SK-N-SH (cell line): ENCODE results near the gene EIF1AD. TPM values are rescaled to one million over a fixed set of nuclear protein-coding genes. Genes with fewer than 3 reads are reported as not detected.

ENCODE experiments used
- CTCF ChIA-PET: fragments of 300-600, 350-600 bp; formaldehyde crosslinking; extraction: SDS; loops from one replicate; lab custom pipeline; 2021; lab: Yijun Ruan, JAX
- POLR2A ChIA-PET: fragments of 350-600 bp; sonication (Branson Sonifier 250); formaldehyde crosslinking; extraction: SDS; loops from one replicate; lab custom pipeline; 2020; ENCODE audit warnings: antibody characterized with exemption, inconsistent platforms; lab: Yijun Ruan, JAX
- DNase-seq: peaks from one replicate; pipeline ENCODE4 v3.0.0; 2012
- H2AFZ ChIP-seq: fragments of 200-600 bp; sonication (generic); 2 replicates; pipeline ENCODE4 v1.8.1; 2016; ENCODE audit warnings: antibody characterized with exemption, mild to moderate bottlenecking, low read depth
- H3F3A ChIP-seq: fragments of 200-600 bp; sonication (generic); replicated peaks from 2 replicates; pipeline ENCODE3; 2016; ENCODE audit warnings: antibody characterized with exemption, mild to moderate bottlenecking; ENCODE audit not compliant: insufficient read depth
- H3K27ac ChIP-seq, 2 experiments: fragments of 200-500 bp in 1 of 2; fragments of 200-600 bp in 1 of 2; sonication (Bioruptor generic) in 1 of 2; sonication (generic), shearing (Covaris generic) in 1 of 2; 2 replicates each; pipeline versions ENCODE4 v1.5.1 to v1.6.1; 2014 to 2016; ENCODE audit warnings: low read depth in 2 of 2, inconsistent platforms in 1 of 2, low read length in 1 of 2, mild to moderate bottlenecking in 1 of 2, mixed read lengths in 1 of 2
- H3K27me3 ChIP-seq: fragments of 200-600 bp; sonication (generic), shearing (Covaris generic); 2 replicates; pipeline ENCODE4 v1.6.1; 2016; ENCODE audit warnings: mixed run types; ENCODE audit not compliant: insufficient read depth
- H3K36me3 ChIP-seq, 2 experiments: fragments of 200-500 bp in 1 of 2; fragments of 200-600 bp in 1 of 2; sonication (Bioruptor generic) in 1 of 2; sonication (generic) in 1 of 2; replicated peaks in 1 of 2; 2 replicates each; pipeline versions ENCODE3 to v1.5.1; 2014 to 2016; ENCODE audit warnings: low read length in 1 of 2, mild to moderate bottlenecking in 1 of 2; ENCODE audit not compliant: insufficient read depth in 2 of 2, control insufficient read depth in 1 of 2
- H3K4me1 ChIP-seq, 2 experiments: fragments of 200-500 bp in 1 of 2; fragments of 200-600 bp in 1 of 2; sonication (Bioruptor generic) in 1 of 2; sonication (generic), shearing (Covaris generic) in 1 of 2; 2 replicates each; pipeline versions ENCODE4 v1.5.1 to v1.6.1; 2014 to 2016; ENCODE audit warnings: low read depth in 1 of 2, low read length in 1 of 2, mixed run types in 1 of 2; ENCODE audit not compliant: insufficient read depth in 2 of 2, control insufficient read depth in 1 of 2
- H3K4me2 ChIP-seq: fragments of 200-600 bp; sonication (generic), shearing (Covaris generic); 2 replicates; pipeline ENCODE4 v1.6.1; 2017; ENCODE audit warnings: mixed run types
- H3K4me3 ChIP-seq, 2 experiments: fragments of 200-500 bp in 1 of 2; fragments of 200-600 bp in 1 of 2; sonication (Bioruptor generic) in 1 of 2; sonication (generic), shearing (Covaris generic) in 1 of 2; 2 replicates each; pipeline versions ENCODE4 v1.5.1 to v1.8.1; 2014 to 2016; ENCODE audit warnings: low read depth in 2 of 2, inconsistent platforms in 1 of 2, low read length in 1 of 2, mild to moderate bottlenecking in 1 of 2, mixed read lengths in 1 of 2, moderate library complexity in 1 of 2
- H3K79me2 ChIP-seq: fragments of 200-600 bp; sonication (generic); 2 replicates; pipeline ENCODE4 v1.8.1; 2017; ENCODE audit warnings: mild to moderate bottlenecking; ENCODE audit not compliant: insufficient read depth
- H3K9ac ChIP-seq: fragments of 200-600 bp; sonication (generic); 2 replicates; pipeline ENCODE4 v1.6.1; 2017; ENCODE audit warnings: mixed run types
- H3K9me2 ChIP-seq: fragments of 200-600 bp; sonication (generic); 2 replicates; pipeline ENCODE4 v1.6.1; 2017; ENCODE audit warnings: mixed run types
- H3K9me3 ChIP-seq: fragments of 200-600 bp; sonication (generic); 2 replicates; pipeline ENCODE4 v1.6.1; 2017; ENCODE audit warnings: mixed run types, mild to moderate bottlenecking, moderate library complexity
- H4K20me1 ChIP-seq: fragments of 200-600 bp; sonication (generic); 2 replicates; pipeline ENCODE4 v1.6.1; 2017; ENCODE audit warnings: mild to moderate bottlenecking, mixed run types; ENCODE audit not compliant: insufficient read depth
- CHD2 ChIP-seq: fragments of 150-350 bp; IDR thresholded peaks from 2 replicates; pipeline ENCODE4 v1.6.1; 2018; ENCODE audit warnings: low read length; ENCODE audit not compliant: partially characterized antibody
- EP300 ChIP-seq, 2 experiments: IDR thresholded peaks; 2 replicates each; pipeline versions ENCODE4 v1.4.0 to v1.6.1; 2012; ENCODE audit warnings: borderline replicate concordance in 1 of 2, low read depth in 1 of 2, low read length in 1 of 2
- FOSL2 ChIP-seq: IDR thresholded peaks from 2 replicates; pipeline ENCODE4 v1.4.0; 2012; ENCODE audit warnings: low read depth, mild to moderate bottlenecking, moderate library complexity, borderline replicate concordance
- FOXJ3 ChIP-seq: sonication (generic); formaldehyde crosslinking; IDR thresholded peaks from 2 replicates; pipeline ENCODE4 v1.5.1; 2020; ENCODE audit warnings: mild to moderate bottlenecking, missing genetic modification reagents
- FOXM1 ChIP-seq: IDR thresholded peaks from 2 replicates; pipeline ENCODE4 v1.4.0; 2012; ENCODE audit warnings: low read depth, mild to moderate bottlenecking
- GATA2 ChIP-seq: sonication (generic); formaldehyde crosslinking; IDR thresholded peaks from 2 replicates; pipeline ENCODE4 v1.5.0; 2020; ENCODE audit warnings: mild to moderate bottlenecking, missing genetic modification reagents
- JUND ChIP-seq: IDR thresholded peaks from 2 replicates; pipeline ENCODE4 v1.4.0; 2012
- MAX ChIP-seq: IDR thresholded peaks from 2 replicates; pipeline ENCODE4 v1.4.0; 2012; ENCODE audit warnings: low read depth
- MXI1 ChIP-seq: IDR thresholded peaks from 2 replicates; pipeline ENCODE4 v1.6.1; 2012; ENCODE audit warnings: mild to moderate bottlenecking, low read depth, low read length, improper control_type of control experiment
- NFIC ChIP-seq: IDR thresholded peaks from 2 replicates; pipeline ENCODE4 v1.4.0; 2012; ENCODE audit warnings: borderline replicate concordance
- NRF1 ChIP-seq: IDR thresholded peaks from 2 replicates; pipeline ENCODE4 v1.6.1; 2012; ENCODE audit warnings: low read depth, mild to moderate bottlenecking, low read length
- RCOR1 ChIP-seq: fragments of 150-350 bp; IDR thresholded peaks from 2 replicates; pipeline ENCODE4 v1.6.1; 2017; ENCODE audit warnings: antibody characterized with exemption, low read length
- SMC3 ChIP-seq: IDR thresholded peaks from 2 replicates; pipeline ENCODE4 v1.6.1; 2012; ENCODE audit warnings: low read depth, low read length, improper control_type of control experiment
- TCF12 ChIP-seq: IDR thresholded peaks from 2 replicates; pipeline ENCODE4 v1.4.0; 2012
- USF1 ChIP-seq: IDR thresholded peaks from 2 replicates; pipeline ENCODE4 v1.4.0; 2012; ENCODE audit warnings: low read depth, borderline replicate concordance
- ZBTB33 ChIP-seq: IDR thresholded peaks from 2 replicates; pipeline ENCODE4 v1.4.0; 2012; ENCODE audit warnings: low read depth, borderline replicate concordance
- WGBS: methylation state at CpG from one replicate; pipeline ENCODE4 v1.1.6; 2017; ENCODE audit warnings: low lambda C conversion rate; 5-methylcytosine and 5-hydroxymethylcytosine counted together
- polyA plus RNA-seq, 3 experiments: library from polyadenylated mRNA; depleted of rRNA; stranded (reverse); fragments of >200 nt; gene quantifications; 2 replicates each; pipeline ENCODE4 v1.2.3, GENCODE V29; 2012
- TF ChIP-seq, protein P1 (sequence below): fragments of 200-600 bp; sonication (generic); IDR thresholded peaks from 2 replicates; pipeline ENCODE4 v1.6.1; 2017; ENCODE audit warnings: antibody characterized with exemption, mild to moderate bottlenecking, moderate library complexity
- TF ChIP-seq, protein P2 (sequence below): IDR thresholded peaks from 2 replicates; pipeline ENCODE4; 2012

The EIF1AD gene
- polyA plus RNA-seq, 1 of the 3 experiments (the other 2 are of a cell fraction): 28.9 TPM

DNA sequence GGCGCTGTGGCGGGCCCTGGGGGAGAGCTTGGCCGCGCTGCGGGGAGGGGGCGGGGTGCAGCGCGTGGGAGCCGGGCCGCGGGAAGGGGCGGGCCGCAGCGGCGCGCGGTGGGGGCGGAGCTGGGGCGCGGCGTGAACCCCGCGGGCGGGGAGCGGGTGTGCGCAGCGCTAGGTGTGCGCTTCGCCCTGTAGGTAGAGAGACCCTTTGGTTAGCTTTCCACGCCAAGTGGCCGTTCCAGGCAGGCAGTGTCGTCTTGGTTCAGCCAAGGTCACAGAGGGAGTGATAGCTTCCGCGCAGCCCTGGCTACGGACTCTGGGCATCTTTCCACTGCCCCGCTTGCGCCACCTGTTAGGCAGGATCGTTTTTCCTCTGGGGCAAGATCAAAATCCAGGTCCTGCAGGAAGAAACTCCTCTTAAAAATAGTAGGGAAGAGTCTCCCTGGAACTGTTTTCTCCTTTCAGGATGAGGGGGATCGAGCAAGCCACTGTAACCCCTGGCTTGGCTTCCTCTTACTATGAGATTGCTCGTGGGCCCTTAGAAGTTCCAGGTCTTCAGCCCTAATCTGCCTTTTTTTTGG lies 780 bp upstream of the EIF1AD start:
- Histone ChIP-seq H3K27me3 (no peaks in the 10 kb centered on the region), H3K27ac (peak overlapping the region; percentile 98), H3K9me2 (no peaks in the 10 kb centered on the region), H3K9me3 (no peaks in the 10 kb centered on the region), H3K36me3 (peaks cover 39 to 42% of the 10 kb centered on the region in 2 experiments), H2AFZ (peak overlapping the region; percentile 84), H3K9ac (peak overlapping the region; percentile 95), H3K4me3 (peak overlapping the region; percentile 95 to 99), H3K4me1 (peaks cover 6 to 11% of the 10 kb centered on the region in 2 experiments; a peak in 3 of 4 replicates), H3F3A (peaks cover 39% of the 10 kb centered on the region), H4K20me1 (peaks cover 4% of the 10 kb centered on the region; the same call in 1 of the 2 replicates), H3K4me2 (peak overlapping the region; percentile 96), H3K79me2 (peaks cover 66% of the 10 kb centered on the region)
- TF ChIP-seq SMC3 (no peak), CHD2 (no peak), JUND (no peak), RCOR1 (no peak), NRF1 (peak; percentile 18; the same call in 1 of the 2 replicates), GATA2 (no peak), FOSL2 (no peak), TCF12 (no peak), FOXM1 (no peak), NFIC (no peak), MAX (0 out of 2 replicates have a peak, but pooled peaks have one; percentile 7), MXI1 (peak; percentile 33)
- TF ChIP-seq, protein P1, sequence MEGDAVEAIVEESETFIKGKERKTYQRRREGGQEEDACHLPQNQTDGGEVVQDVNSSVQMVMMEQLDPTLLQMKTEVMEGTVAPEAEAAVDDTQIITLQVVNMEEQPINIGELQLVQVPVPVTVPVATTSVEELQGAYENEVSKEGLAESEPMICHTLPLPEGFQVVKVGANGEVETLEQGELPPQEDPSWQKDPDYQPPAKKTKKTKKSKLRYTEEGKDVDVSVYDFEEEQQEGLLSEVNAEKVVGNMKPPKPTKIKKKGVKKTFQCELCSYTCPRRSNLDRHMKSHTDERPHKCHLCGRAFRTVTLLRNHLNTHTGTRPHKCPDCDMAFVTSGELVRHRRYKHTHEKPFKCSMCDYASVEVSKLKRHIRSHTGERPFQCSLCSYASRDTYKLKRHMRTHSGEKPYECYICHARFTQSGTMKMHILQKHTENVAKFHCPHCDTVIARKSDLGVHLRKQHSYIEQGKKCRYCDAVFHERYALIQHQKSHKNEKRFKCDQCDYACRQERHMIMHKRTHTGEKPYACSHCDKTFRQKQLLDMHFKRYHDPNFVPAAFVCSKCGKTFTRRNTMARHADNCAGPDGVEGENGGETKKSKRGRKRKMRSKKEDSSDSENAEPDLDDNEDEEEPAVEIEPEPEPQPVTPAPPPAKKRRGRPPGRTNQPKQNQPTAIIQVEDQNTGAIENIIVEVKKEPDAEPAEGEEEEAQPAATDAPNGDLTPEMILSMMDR: peak; percentile 15; the same call in 1 of the 2 replicates
- TF ChIP-seq, protein P2, sequence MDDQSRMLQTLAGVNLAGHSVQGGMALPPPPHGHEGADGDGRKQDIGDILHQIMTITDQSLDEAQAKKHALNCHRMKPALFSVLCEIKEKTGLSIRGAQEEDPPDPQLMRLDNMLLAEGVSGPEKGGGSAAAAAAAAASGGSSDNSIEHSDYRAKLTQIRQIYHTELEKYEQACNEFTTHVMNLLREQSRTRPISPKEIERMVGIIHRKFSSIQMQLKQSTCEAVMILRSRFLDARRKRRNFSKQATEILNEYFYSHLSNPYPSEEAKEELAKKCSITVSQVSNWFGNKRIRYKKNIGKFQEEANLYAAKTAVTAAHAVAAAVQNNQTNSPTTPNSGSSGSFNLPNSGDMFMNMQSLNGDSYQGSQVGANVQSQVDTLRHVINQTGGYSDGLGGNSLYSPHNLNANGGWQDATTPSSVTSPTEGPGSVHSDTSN: no peak
- ChIA-PET POLR2A (interaction anchor here (0.5 to 2.0 kb wide), 6 partner anchors 36 to 143 kb away, joined by 5 to 11 read pairs (median 6); partner anchors contain the start of genes FIBP, MUS81, SART1 and SF3B2), CTCF (interaction anchor here (0.8 to 1.9 kb wide), 10 partner anchors 10 to 299 kb away, joined by 3 to 14 read pairs (median 4); no protein-coding TSS in a partner anchor)
- no peak for DNase-seq
- WGBS: 3% methylated on average over 19 of the region's 40 CpGs

GRCh38 chr11:65997286-65997685 lies 4.7 kb downstream of the EIF1AD start:
- Histone ChIP-seq H3K36me3 (peaks cover 30 to 35% of the 10 kb centered on the region in 2 experiments), H4K20me1 (peaks cover 4% of the 10 kb centered on the region; the same call in 1 of the 2 replicates)
- POLR2A ChIA-PET: no interaction called here
- TF ChIP-seq FOXJ3: no peak
- no peak for TF ChIP-seq JUND
- TF ChIP-seq, protein P2: no peak
- no peak for TF ChIP-seq USF1
- TF ChIP-seq ZBTB33: no peak
- TF ChIP-seq EP300 (IDR thresholded peaks at IDR 0.05; ENCODE audit: borderline replicate concordance in 1 of 2, low read depth in 1 of 2, low read length in 1 of 2): no peak

More at GRCh38 chr11:65997286-65997685, 4.7 kb downstream of the EIF1AD start:
- Histone ChIP-seq H2AFZ (no peak overlapping the region), H3K27ac (no peak overlapping the region), H3K4me3 (no peak overlapping the region), H3K4me2 (no peak overlapping the region), H3K9me2 (no peaks in the 10 kb centered on the region), H3F3A (peaks cover 23% of the 10 kb centered on the region), H3K79me2 (peaks cover 49% of the 10 kb centered on the region), H3K9me3 (no peaks in the 10 kb centered on the region), H3K4me1 (peaks cover 4 to 6% of the 10 kb centered on the region in 2 experiments; a peak in 3 of 4 replicates), H3K9ac (no peak overlapping the region), H3K27me3 (no peaks in the 10 kb centered on the region)
- CTCF ChIA-PET: interaction anchor here (0.7 to 20.1 kb wide), 3 partner anchors 9 to 110 kb away, joined by 4 to 261 read pairs (median 15); partner anchors contain the start of genes CCDC85B, CTSW and FIBP
- DNase-seq: no peak
- WGBS: 97% methylated on average over 2 of the region's 2 CpGs
